MM.1S (cell line): ENCODE results near the gene TBC1D14.

Source experiments
- DNase-seq: peaks from one replicate; pipeline ENCODE4 v3.0.0-alpha.2; 2015
- H2AFZ ChIP-seq: fragments of 300-600 bp; sonication (generic); 2 replicates; pipeline ENCODE4 v1.6.0; 2016; ENCODE audit warnings: antibody characterized with exemption, low read length
- H3F3A ChIP-seq: fragments of 300-600 bp; sonication (generic); 2 replicates; pipeline ENCODE4 v1.6.1; 2016; ENCODE audit warnings: mild to moderate bottlenecking, antibody characterized with exemption, low read length, moderate library complexity, mixed read lengths; ENCODE audit not compliant: insufficient read depth
- H3K27ac ChIP-seq: fragments of 300-600 bp; sonication (generic); 2 replicates; pipeline ENCODE4 v1.5.1; 2016; ENCODE audit warnings: mild to moderate bottlenecking, low read length
- H3K27me3 ChIP-seq: fragments of 300-600 bp; sonication (generic); replicated peaks from 2 replicates; pipeline ENCODE4 v1.6.0; 2016; ENCODE audit warnings: low read length; ENCODE audit not compliant: insufficient read depth
- H3K36me3 ChIP-seq: fragments of 300-600 bp; sonication (generic); replicated peaks from 2 replicates; pipeline ENCODE4 v1.6.1; 2016; ENCODE audit warnings: mild to moderate bottlenecking, low read length, mixed read lengths; ENCODE audit not compliant: insufficient read depth
- H3K4me1 ChIP-seq: fragments of 300-600 bp; sonication (generic); 2 replicates; pipeline ENCODE4 v1.6.1; 2016; ENCODE audit warnings: low read length, mixed read lengths
- H3K4me2 ChIP-seq: fragments of 300-600 bp; sonication (generic); 2 replicates; pipeline ENCODE4 v1.6.0; 2016; ENCODE audit warnings: low read depth, low read length
- H3K4me3 ChIP-seq: fragments of 300-600 bp; sonication (generic); 2 replicates; pipeline ENCODE4 v1.5.1; 2016; ENCODE audit warnings: low read length, mixed read lengths
- H3K79me2 ChIP-seq: fragments of 300-600 bp; sonication (generic); 2 replicates; pipeline ENCODE4 v1.6.1; 2016; ENCODE audit warnings: mixed run types, low read length, mixed read lengths
- H3K9ac ChIP-seq: fragments of 300-600 bp; sonication (generic); 2 replicates; pipeline ENCODE4 v1.6.1; 2016; ENCODE audit warnings: low read length, mixed read lengths
- H3K9me2 ChIP-seq: fragments of 300-600 bp; sonication (generic); replicated peaks from 2 replicates; pipeline ENCODE4 v1.6.1; 2016; ENCODE audit warnings: mild to moderate bottlenecking, low read length, mixed read lengths; ENCODE audit not compliant: insufficient read depth
- H3K9me3 ChIP-seq: fragments of 300-600 bp; sonication (generic); replicated peaks from 2 replicates; pipeline ENCODE4 v1.6.1; 2016; ENCODE audit warnings: mild to moderate bottlenecking, low read length, mixed read lengths; ENCODE audit not compliant: insufficient read depth
- H4K20me1 ChIP-seq: fragments of 300-600 bp; sonication (generic); 2 replicates; pipeline ENCODE4 v1.6.1; 2016; ENCODE audit warnings: mild to moderate bottlenecking, low read length, moderate library complexity, mixed read lengths; ENCODE audit not compliant: insufficient read depth
- CTCF ChIP-seq: fragments of 300-600 bp; sonication (generic); IDR thresholded peaks from 2 replicates; pipeline ENCODE4 v1.5.1; 2016; ENCODE audit warnings: antibody characterized with exemption, low read length, mixed read lengths
- EZH2 ChIP-seq: fragments of 300-600 bp; sonication (generic); optimal IDR thresholded peaks from 2 replicates; pipeline ENCODE3; 2017; ENCODE audit warnings: low read depth, mild to moderate bottlenecking, antibody characterized with exemption, low read length, mixed read lengths
- EZH2phosphoT487 ChIP-seq: fragments of 300-600 bp; sonication (generic); IDR thresholded peaks from 2 replicates; pipeline ENCODE4 v1.6.1; 2018; ENCODE audit warnings: antibody characterized with exemption, low read length

The TBC1D14 gene

GRCh38 chr4:7051905-7052304 is 142.3 kb downstream of the TBC1D14 start:
- Histone ChIP-seq H3K27me3 (no peaks in the 10 kb centered on the region), H3K9me3 (no peaks in the 10 kb centered on the region), H3K4me3 (no peak overlapping the region), H3K9me2 (no peaks in the 10 kb centered on the region), H2AFZ (no peak overlapping the region), H4K20me1 (no peaks in the 10 kb centered on the region), H3K79me2 (peaks cover 58% of the 10 kb centered on the region), H3K36me3 (peaks cover 4% of the 10 kb centered on the region), H3K9ac (no peak overlapping the region), H3F3A (no peaks in the 10 kb centered on the region), H3K4me2 (no peak overlapping the region), H3K27ac (no peak overlapping the region), H3K4me1 (no peaks in the 10 kb centered on the region)
- DNase-seq = no peak
- no peak for TF ChIP-seq EZH2phosphoT487
- TF ChIP-seq EZH2 = no peak
- TF ChIP-seq CTCF = no peak

DNA sequence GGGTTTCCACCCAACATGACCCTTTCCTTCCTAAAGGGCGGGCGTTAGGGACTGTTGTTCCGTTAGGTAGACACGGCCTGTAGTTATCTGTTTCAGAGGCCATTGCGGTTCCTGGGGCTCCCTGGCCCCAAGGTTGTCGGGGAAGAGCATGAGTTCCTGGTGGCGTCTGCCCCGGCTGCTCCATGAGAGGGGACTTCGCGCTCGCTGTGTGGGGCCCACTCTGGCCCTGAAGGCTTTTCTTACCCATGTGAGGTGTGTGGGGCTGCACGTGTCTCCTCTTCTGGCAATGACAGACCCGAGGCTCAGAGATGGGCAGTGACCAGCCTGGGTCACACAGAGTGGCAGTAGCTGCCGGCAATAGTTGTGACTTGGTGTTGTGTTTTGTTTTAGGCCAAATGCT is 142.7 kb downstream of the TBC1D14 start:
- Histone ChIP-seq H3K27ac (no peak overlapping the region), H2AFZ (no peak overlapping the region), H3K4me2 (no peak overlapping the region), H3F3A (no peaks in the 10 kb centered on the region), H3K9me2 (no peaks in the 10 kb centered on the region), H3K9me3 (no peaks in the 10 kb centered on the region), H3K27me3 (no peaks in the 10 kb centered on the region), H3K4me1 (no peaks in the 10 kb centered on the region), H3K79me2 (peaks cover 54% of the 10 kb centered on the region), H3K9ac (no peak overlapping the region), H3K36me3 (peaks cover 4% of the 10 kb centered on the region), H3K4me3 (no peak overlapping the region), H4K20me1 (no peaks in the 10 kb centered on the region)
- no peak for DNase-seq
- TF ChIP-seq CTCF (no peak), EZH2phosphoT487 (no peak), EZH2 (no peak)

DNA sequence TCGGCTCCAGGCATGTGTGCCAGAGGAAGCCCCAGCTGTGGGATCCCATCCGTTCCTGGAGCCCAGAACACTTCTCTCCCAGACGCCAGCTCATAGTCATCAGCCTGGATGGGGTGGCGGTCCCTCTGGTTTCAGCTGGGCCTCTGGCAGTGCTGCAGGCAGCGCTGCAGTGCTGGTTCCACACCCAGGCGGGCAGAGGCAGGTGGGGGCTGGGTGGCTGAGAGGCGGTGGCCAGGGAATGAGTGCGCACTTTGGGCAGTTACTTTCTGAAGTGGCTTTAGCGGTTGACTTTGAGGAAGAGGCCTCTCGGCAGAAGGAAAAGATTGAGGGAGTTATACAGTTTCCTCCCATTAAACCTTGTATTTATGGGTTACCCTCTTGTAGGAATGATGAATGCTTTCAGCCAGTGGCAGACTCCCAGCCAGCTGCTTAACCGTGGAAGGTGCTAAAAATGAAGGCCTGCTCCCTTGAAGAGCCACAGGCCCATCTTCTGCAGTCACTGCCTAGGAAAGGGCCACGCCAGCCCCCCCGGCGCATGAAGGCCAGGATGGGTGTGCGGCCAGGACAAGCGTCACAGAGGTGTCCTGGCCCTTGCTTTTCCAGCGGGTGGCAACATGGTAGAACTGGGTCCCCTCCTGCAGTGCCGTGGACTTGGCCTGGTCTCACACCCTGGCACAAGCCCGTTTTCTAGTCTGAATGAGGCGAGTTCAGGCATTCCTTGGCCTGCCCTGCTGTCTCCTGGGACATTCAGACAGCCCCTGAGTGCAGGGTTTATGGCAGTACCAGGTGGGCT is 143.5 kb downstream of the TBC1D14 start:
- Histone ChIP-seq H3K79me2 (peaks cover 46% of the 10 kb centered on the region), H3K9ac (no peak overlapping the region), H3K27ac (no peak overlapping the region), H3K27me3 (no peaks in the 10 kb centered on the region), H3F3A (peaks cover 5% of the 10 kb centered on the region; the same call in 1 of the 2 replicates), H4K20me1 (no peaks in the 10 kb centered on the region), H2AFZ (no peak overlapping the region), H3K4me1 (peaks cover 4% of the 10 kb centered on the region), H3K36me3 (peaks cover 4% of the 10 kb centered on the region), H3K9me2 (no peaks in the 10 kb centered on the region), H3K9me3 (no peaks in the 10 kb centered on the region), H3K4me2 (no peak overlapping the region), H3K4me3 (no peak overlapping the region)
- TF ChIP-seq EZH2phosphoT487 (no peak), CTCF (no peak), EZH2 (no peak)
- DNase-seq = no peak
